ENCODE measurements around the gene TRAP1.

GRCh38 chr16:3650631-3651265 lies 66.6 kb downstream of the TRAP1 start:
- TF ChIP-seq, protein P1, sequence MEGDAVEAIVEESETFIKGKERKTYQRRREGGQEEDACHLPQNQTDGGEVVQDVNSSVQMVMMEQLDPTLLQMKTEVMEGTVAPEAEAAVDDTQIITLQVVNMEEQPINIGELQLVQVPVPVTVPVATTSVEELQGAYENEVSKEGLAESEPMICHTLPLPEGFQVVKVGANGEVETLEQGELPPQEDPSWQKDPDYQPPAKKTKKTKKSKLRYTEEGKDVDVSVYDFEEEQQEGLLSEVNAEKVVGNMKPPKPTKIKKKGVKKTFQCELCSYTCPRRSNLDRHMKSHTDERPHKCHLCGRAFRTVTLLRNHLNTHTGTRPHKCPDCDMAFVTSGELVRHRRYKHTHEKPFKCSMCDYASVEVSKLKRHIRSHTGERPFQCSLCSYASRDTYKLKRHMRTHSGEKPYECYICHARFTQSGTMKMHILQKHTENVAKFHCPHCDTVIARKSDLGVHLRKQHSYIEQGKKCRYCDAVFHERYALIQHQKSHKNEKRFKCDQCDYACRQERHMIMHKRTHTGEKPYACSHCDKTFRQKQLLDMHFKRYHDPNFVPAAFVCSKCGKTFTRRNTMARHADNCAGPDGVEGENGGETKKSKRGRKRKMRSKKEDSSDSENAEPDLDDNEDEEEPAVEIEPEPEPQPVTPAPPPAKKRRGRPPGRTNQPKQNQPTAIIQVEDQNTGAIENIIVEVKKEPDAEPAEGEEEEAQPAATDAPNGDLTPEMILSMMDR (IDR thresholded peaks at IDR 0.05 in 8 of 11, conservative IDR thresholded peaks at IDR 0.05 in 3 of 11), result no peak
- TF ChIP-seq POLR2A (IDR thresholded peaks at IDR 0.05) (no peak), POLR2AphosphoS5 (IDR thresholded peaks at IDR 0.05) (no peak)
